ENCODE results near the gene SLC12A9.
"Not testable (repeated sequence)": the region's sequence is repeated elsewhere in the genome, so short reads cannot be mapped to it uniquely, and the experiment has no call there.

SLC12A9 gene, protein sequence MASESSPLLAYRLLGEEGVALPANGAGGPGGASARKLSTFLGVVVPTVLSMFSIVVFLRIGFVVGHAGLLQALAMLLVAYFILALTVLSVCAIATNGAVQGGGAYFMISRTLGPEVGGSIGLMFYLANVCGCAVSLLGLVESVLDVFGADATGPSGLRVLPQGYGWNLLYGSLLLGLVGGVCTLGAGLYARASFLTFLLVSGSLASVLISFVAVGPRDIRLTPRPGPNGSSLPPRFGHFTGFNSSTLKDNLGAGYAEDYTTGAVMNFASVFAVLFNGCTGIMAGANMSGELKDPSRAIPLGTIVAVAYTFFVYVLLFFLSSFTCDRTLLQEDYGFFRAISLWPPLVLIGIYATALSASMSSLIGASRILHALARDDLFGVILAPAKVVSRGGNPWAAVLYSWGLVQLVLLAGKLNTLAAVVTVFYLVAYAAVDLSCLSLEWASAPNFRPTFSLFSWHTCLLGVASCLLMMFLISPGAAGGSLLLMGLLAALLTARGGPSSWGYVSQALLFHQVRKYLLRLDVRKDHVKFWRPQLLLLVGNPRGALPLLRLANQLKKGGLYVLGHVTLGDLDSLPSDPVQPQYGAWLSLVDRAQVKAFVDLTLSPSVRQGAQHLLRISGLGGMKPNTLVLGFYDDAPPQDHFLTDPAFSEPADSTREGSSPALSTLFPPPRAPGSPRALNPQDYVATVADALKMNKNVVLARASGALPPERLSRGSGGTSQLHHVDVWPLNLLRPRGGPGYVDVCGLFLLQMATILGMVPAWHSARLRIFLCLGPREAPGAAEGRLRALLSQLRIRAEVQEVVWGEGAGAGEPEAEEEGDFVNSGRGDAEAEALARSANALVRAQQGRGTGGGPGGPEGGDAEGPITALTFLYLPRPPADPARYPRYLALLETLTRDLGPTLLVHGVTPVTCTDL

DNA sequence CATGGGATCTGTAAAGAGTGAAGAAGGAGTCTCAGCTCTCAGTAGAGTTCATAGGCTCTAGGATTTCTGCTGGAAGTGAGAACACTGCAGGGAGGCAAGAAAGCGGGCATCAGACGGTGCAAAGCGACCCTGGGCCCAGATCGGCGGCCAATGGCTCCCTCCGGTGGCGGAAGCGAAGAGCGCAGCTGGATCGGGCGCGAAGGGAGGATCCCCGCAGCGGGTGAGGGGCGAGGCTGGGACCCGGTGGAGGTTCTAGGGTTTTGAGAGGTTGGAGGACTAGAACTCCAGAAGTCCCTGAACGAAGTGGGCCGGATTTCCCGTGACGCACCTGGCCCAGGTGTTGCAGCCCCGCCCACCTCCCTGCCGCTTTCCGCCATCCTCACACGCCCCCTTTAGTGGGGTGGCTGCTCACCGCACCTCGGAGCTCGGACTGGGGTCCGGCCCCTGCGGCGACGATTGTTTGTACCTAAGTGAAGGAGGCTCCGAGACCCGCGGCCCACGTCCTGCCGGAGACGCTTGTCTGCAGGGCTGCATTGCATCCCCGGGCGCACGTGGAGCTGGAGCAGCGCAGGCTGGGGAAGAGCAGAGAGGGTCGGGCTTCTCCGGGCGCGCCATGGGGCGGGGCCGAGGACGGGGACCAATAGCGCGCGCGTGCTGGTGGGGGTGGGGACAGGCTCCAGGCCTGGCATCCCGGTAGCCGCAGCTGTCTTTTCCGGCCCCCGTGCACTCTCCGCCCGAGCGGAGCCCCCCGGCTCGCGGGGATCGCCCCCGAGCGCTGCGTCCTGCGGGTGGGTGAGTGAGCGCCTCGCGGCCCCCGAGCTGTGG, at the start of gene SLC12A9:
TSS of gene SLC12A9 (plus strand) at position 666 of the 825 bp plus-strand sequence. CDS start 1,485 bp downstream, outside the sequence.
- peak; percentile 95 for DNase-seq

DNA sequence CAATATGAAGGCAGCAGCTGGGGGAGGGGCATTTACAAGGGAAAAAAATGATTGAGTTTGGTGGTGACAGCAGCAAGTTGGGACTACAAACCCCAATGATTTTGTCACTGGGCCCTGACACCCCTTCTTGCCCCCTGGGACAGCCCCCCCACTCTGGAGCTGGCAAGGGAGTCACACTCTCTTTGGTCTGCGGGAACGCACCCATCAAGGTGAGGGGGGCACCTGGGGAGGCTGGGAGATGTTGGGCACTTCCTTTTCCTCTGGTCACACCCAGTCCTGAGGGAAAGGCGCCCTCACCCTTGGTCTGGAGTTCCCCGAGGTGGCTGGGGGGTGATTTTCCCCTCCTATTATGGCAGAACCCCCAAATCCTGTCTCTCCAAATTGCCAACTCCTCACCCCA, 49.6 kb upstream of the SLC12A9 start:
- no peak for DNase-seq

DNA sequence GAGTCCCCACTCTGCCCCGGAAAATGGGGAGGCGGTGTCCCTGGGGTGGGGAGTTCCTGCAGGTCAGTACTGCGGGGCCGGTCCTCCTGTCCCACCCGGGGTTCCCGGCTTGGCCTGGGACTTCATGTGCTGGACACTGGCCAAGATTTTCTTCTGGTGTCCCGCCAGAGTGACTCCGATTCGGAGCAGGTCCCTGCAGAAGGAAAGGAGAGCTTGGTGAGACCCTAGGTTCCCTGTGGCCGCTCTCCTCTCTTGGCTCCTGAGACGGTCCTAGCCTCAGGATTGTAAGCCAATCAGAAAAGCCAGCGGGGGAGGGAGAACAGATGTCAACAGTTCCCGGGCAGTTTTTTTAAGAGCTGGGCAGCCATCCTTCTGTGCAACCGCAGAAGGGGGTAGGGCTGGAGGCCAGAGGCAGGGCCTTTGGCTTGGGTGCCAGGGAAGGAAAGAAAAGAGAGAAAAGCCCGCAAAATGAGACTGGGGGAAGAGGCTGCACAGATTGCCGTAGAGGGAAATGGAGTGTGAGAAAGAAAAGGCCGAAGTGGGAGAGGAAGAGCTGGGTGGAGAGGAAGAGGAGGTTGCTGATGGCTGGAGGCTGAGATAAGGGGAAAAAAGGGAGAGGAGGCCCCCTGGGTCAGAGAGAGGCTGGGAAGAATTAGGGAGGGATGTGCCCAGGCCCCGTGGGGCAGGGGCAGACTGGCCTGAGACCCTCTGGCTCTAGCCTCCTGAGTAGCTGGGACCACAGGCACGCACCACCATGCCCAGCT, 48.9 kb upstream of the SLC12A9 start:
- peak; percentile 86 for DNase-seq

DNA sequence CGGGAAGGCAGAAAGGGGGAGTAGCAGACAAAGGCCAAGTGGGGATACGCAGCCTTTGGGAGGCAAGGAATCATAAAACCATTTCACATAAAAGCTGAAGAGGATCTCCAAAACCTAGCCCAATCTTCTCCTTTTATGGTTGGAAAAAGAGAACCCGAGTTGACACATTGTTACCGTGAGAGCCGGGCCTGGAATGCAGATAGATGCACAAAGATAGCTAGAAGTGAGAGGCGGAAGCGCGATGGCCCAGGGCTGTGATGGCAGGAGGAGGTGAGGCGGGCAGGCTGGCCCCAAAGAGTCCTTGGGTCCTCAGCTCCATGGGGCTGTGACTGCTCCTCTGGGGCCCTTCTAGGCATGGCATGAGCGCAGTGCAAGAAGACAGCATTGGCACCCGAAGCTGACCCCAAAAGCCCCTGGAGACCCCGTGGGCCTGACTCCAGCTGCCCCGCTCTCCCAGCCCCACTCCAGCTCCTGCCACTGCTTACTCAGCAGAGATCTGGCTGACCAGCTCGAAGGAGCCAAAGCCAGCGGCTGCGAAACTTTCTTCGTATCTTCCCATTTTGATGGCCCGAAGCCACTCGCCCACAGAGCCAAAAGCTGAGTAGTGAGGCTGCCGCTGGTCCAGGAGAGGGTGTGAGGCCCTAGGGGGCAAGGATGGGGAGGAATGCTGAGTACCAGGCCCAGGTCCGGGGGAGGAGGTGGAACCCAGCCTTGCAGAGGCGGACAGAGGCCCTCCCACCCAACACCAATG, 47.7 kb upstream of the SLC12A9 start:
- no peak for DNase-seq

DNA sequence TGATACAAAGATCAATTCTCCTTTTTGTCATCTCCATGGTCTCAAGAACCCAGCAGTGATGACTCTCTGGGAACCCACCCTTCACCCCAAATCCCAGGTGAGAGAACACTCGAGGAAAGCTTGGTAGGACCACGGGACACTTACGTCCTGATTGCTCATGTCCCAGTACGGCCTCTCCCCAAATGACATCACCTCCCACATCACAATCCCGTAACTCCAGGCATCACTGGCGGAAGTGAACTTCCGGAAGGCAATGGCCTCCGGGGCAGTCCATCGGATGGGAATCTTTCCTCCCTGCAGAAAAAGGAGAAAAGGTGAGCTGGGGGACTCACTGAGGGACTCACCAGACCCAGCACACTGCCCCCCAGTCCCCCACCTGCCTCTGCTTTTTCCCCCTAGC, 46.2 kb upstream of the SLC12A9 start:
- DNase-seq = no peak

DNA sequence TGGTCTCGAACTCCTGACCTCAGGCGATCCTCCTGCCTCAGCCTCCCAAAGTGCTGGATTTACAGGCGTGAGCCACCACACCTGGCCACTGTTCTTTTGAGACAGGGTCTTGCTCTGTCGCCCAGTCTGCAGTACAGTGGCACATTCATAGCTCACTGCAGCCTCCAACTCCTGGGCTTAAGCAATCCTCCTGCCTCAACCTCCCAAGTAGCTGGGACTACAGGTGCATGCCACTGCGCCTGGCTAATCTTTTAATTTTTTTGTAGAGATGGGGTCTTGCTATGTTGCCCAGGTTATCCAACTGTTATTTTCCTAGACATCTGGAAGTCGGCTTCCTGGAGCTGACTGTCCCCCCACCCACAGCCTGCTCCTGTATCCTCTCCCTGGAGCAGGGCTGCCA, 45.6 kb upstream of the SLC12A9 start:
- not testable (repeated sequence) for DNase-seq

DNA sequence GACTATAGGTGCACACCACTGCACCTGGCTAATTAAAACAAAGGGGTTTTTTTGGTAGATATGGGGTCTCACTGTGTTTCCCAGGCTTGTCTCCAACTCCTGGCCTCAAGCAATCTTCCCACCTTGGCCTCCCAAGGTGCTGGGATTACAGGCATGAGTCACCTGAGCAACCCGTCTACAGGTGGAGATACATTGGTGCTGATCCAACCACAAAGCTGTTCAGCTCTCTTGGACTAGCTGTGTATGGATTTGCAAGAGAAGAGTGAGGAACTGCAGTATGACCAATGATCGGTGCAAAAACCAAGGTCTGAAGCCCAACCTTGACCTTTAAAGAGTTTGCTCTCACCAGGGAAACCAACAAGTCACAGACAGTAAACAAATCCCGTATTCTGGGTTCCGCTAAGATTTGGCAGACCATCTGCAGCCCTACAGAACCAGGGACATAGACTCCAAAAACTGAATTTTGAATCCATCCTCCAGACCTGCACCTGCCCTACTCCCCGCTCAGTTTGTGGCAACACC, 44.1 kb upstream of the SLC12A9 start:
- no peak for DNase-seq

DNA sequence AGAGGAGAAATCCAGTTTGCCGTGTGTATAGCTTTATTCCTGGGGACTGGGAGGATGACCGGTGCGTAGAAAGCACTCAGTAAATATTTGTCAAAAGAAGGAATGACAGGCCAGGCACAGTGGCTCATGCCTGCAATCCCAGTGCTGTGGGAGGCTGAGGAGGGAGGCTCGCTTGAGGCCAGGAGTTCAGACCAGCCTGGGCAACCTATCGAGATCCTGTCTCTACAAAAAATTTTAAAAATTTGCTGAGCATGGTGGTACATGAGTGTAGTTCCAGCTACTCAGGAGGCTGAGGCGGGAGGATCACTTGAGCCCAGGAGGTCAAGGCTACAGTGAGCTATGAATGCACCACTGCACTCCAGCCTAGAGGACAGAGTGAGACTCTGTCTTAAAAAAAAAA, 41.0 kb upstream of the SLC12A9 start:
- no peak for DNase-seq

DNA sequence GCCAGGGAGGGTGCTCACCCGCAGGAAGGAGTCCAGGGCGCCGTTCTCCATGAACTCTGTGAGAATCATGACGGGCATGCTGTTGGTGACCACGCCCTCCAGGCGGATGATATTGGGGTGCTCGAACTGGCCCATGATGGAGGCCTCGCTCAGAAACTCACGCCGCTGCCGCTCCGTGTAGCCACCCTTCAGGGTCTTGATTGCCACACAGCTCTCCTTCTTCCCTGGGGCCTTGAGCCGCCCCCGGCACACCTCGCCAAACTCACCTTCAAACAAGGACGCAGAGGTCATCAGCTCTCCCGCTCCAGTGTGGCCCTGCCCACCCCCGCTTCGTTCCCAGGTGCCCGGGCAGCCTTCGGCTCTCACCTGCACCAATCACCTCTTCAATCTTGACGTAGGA, 39.8 kb upstream of the SLC12A9 start:
- DNase-seq = no peak

DNA sequence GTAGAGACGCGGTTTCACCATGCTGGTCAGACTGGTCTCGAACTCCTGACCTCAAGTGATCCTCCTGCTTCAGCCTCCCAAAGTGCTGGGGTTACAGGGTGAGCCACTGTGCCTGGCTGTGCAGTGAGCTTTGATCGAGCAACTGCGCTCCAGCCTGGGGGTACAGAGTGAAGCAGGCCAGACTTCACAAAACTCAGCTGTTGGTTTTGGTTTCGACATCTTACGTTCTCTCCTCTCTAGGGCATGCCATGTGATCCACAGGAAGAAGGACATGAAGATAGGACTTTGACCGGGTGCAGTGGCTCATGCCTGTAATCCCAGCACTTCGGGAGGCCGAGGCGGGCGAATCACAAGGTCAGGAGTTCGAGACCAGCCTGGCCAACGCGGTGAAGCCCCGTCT, 36.0 kb upstream of the SLC12A9 start:
- not testable (repeated sequence) for DNase-seq

DNA sequence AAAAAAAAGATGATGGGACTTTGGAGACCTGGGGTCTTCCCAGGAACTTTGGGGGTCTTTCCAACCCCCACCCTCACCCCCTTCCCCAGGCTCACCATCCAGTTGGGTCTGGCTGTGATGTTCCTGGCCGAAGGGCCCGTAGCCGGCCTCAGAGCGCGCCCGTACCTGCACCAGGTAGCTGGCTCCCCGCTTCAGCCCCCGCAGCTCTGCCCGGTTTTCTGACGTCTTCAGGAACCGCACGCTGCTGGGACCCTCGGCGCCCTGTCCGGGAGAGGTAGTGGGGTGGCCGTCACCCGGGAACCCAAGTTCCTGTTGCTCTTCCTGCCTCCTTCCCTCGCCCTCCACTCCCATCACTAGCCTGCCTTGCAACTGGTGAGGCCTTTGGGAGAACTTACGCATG, 35.4 kb upstream of the SLC12A9 start:
- DNase-seq = no peak

DNA sequence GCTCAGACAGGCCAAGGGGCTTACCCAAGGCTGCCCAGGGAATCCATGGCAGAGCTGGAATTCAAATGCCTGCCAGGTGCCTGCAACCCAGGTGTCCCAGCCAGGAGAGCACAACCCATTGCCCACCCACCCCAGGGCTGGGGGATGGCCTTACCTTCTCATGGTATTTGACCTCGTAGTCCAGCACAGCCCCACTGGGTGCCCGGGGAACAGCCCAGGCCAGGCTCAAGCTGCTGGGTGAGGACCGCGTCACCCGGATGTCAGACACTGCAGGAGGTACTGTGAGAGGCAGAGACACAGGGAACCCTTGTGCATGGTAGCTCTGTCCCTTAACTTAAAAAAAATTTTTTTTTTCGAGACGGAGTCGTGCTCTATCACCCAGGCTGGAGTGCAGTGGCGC, 34.1 kb upstream of the SLC12A9 start:
- no peak for DNase-seq

DNA sequence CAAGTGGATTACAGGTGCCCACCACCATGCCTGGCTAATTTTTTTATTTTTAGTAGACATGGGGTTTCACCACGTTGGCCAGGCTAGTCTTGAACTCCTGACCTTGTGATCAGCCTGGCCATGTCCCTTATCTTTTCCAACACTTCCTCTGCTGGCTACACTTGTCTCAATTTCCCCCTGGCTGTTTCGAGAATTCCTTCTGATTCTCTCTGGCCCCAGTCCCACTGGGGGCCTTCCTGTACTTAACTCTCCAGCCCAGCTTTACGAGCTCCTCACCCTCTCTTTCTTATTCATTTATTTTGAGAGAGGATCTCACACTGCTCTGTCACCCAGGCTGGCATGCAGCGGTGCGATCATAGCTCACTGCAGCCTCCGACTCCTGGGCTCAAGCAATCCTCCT, 33.7 kb upstream of the SLC12A9 start:
- DNase-seq = no peak

DNA sequence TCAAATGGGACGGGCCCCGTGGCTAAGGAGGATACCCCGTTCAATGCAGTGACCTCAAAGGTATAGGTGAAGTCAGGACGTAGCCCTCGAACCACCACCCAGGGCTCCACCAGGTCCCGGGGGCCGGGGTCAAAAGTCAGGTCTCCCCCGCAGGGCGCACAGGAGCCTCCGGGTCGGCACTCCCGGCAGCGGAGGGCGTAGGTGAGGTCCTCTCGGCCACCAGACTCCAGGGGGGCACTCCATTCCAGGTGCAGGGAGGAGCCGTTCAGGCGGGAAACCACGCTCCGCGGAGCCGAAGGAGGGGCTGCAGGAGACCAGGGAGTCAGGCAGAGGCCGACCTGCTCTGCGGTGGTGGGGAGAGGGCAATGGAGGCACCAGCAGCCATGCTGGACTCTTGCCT, 32.9 kb upstream of the SLC12A9 start:
- DNase-seq = no peak

DNA sequence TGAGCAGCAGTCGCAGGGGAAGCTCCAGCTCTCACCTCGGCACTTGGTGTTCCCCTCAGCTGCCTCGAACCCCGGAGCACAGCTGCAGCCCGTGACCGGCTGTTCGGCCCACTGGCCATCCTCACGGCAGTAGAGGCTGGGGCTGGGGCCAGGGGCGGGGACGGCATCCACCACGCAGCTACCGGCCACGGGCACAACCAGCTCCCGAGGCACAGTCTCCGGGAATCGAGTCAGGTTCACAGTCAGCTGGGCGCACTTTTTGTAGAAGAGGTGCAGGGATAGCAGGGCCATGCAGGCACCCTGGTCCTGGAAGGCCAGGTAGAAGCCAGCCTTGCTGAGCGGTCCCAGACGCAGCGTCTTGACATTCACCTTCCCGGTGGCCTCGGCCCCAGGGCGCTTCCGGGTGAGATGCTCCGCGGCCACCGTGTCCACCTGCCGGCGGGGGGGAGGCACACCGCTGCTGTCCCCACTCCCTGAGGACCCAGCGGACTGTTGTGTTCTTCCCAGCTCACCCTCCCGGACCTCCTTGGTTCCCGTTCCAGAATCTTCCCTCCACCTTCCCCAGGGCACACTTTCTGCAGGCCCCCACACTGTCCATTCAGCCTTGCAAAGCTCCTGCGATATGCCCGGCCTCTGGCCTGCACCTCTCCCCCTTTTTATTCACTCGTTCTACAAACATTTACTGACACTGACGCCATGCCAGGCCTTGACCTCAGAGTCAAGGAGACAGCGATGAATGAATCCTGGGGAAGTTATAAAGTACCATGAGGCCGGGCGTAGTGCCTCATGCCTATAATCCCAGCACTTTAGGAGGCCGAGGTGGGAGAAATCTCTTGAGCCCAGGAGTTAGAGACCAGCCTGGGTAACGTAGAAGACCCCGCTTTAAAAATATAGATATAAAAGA, 30.0 kb upstream of the SLC12A9 start:
- DNase-seq = no peak

DNA sequence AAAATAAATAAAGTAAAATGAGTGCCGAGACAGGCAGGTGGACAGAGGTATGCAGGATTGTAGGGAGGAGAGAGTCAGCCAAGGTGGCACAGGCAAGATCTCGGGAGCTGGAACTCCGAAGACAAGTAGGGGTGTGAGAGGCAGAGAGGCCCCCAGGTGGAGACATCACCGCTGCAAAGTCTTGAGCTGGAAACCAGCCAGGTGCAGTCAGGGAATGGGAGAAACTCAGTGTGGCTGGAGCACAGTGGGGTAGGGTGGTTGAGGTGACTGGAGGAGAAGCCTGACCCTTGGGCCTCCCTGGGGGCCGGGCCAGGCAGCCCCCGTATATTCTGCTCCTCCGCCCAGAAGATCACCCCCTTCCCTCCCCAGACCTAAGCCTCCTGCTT, 29.4 kb upstream of the SLC12A9 start:
- no peak for DNase-seq

DNA sequence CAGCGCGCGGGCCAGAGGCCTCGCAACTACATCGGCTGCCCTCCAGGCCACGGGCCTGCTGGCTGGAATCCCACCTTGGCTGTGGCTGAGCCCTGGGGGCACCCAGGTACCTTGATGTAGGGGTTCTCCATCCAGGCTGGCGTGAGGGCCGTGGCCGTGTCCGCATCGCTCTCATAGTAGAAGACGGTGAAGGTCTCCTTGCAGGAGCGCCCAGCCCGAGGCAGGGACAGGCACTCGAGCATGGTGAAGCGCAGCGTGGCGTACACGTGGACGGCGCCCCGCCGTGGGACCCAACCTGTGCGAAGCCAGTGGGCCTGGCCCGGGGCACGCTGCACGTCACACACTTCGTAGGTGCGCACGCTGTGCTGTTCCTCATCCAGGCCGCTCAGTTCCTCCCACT, 29.0 kb upstream of the SLC12A9 start:
- no peak for DNase-seq

DNA sequence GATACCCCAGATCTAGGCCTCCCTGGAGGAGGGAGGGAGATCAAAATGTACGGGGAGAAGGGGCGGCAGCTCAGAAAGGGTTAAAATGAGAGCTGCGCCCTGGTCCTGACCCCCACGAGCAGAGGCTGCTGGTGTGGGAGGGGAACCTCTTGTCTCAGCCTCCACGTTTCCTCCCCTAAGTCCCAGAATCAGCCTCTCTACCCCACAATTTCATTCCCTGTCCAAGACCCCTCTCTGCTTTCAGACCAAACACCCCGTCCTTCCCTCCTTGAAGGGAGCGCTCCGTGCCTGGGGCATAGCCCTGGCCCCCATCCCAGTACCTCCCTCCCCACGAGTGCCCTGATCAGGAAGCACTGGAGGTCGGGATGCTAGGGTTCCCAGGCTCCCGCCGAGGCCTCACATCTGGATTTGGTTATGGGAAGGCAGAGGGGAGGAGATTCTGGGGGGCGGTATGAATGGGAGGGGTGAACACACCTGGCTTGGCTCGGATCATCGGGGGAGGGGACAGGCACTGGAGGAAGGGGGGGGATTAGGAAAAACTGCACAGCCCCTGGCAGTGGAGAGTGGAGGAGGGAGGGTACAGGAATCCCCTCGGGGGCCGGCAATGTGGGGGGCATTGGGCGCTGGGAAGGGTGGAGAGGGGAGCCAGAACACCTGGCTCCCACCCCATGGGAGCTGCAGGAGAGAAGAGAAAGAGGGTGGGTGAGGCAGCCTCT, 27.9 kb upstream of the SLC12A9 start:
- DNase-seq = no peak

DNA sequence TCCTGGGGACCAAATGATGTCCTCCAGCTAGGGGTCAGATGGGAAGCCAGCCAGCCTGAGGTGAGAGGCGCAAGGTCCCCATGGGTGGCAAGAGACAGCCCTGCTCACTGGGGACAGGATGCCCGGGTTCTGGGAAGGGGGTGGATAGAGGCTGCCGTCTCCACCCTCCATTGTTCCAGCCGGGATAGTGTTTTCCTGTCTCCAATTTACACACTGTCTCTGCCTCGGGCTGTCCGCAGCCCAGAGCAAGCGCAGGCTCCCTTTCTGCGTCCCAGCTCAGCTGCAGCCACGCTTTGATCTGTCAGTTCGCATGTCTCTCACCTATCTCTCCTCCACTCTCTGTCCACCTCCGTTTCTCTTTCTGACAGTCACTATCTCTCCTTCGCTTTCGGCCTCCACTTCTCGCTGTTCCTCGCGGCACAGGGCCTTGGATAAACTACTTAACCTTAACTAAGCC, 27.3 kb upstream of the SLC12A9 start:
- DNase-seq = no peak

Data from right hindlimb (tissue), 1 donor.